ENCODE data around the gene GSN. TPM values are rescaled to one million over a fixed set of nuclear protein-coding genes. Genes with fewer than 3 reads are reported as not detected.

The GSN gene
- total and polyA plus RNA-seq, 10 of the 15 experiments (the other 5 are each of a cell fraction or from before 2014, with no cell fraction given), result 0.66 to 9.2 (median 6.2) TPM

- H3K27me3 ChIP-seq (replicated peaks in 1 of 2; ENCODE audit: control insufficient read depth in 2 of 2, insufficient read depth in 2 of 2, low read length in 1 of 2), result no peaks in the 10 kb centered on the region
- no peaks in the 10 kb centered on the region for H3K79me2 ChIP-seq (ENCODE audit: control insufficient read depth, insufficient read depth, low read length)
- no peak overlapping the region for H3K4me2 ChIP-seq (ENCODE audit: control insufficient read depth, insufficient read depth)
- DNase-seq (ENCODE audit: low read depth, low spot score), result no peak
- H3K4me1 ChIP-seq (ENCODE audit: control insufficient read depth, insufficient read depth, low read length), result no peaks in the 10 kb centered on the region
- H3K9me3 ChIP-seq (replicated peaks; ENCODE audit: control insufficient read depth, insufficient read depth, low read length), result no peaks in the 10 kb centered on the region
- ChIA-PET POLR2A (no interaction called here), RAD21 (ENCODE audit: unreplicated experiment) (no interaction called here), CTCF (interaction anchor here (0.6 to 1.9 kb wide), 5 partner anchors 10 to 67 kb away, joined by 3 to 6 read pairs (median 6); no protein-coding TSS in a partner anchor), SMC1A (ENCODE audit: uncharacterized antibody, unreplicated experiment) (interaction anchor here (0.6 to 0.9 kb wide), 3 partner anchors 17 to 295 kb away, joined by 3 to 4 read pairs (median 3); no protein-coding TSS in a partner anchor)
- intact Hi-C loops (cut with micrococcal nuclease; ENCODE audit: unreplicated experiment) (no loop called here), in situ Hi-C loops (cut with MboI) (no loop called here)
- FAIRE-seq, result no peak
- 85% methylated on average over 14 of the region's 14 CpGs for WGBS (ENCODE audit: insufficient coverage, insufficient replicate concordance, low lambda C conversion rate, missing lambda C conversion rate)
- no peak for ATAC-seq
- peaks cover 0 to 2% of the 10 kb centered on the region in 2 experiments; a peak in 2 of 4 replicates for H3K36me3 ChIP-seq (ENCODE audit: control insufficient read depth in 2 of 2, insufficient read depth in 2 of 2, low read length in 1 of 2)
- BruUV-seq (replicated peaks), result no TSS peak
- no peak overlapping the region for H2AFZ ChIP-seq (ENCODE audit: control insufficient read depth, low read depth, low read length)
- H4K20me1 ChIP-seq (ENCODE audit: control insufficient read depth, insufficient read depth), result no peaks in the 10 kb centered on the region
- H3K9ac ChIP-seq (ENCODE audit: control insufficient read depth, insufficient read depth, low read length), result no peak overlapping the region
- no peak overlapping the region for H3K27ac ChIP-seq (ENCODE audit: control insufficient read depth, insufficient read depth)
- H3K4me3 ChIP-seq, result no peak overlapping the region
- TF ChIP-seq CREM (IDR thresholded peaks at IDR 0.05; ENCODE audit: low read depth) (no peak), TAF1 (IDR thresholded peaks at IDR 0.05; ENCODE audit: borderline replicate concordance, low read depth, low read length) (no peak), SMAD1 (IDR thresholded peaks at IDR 0.05; ENCODE audit: low read depth, partially characterized antibody) (no peak), SREBF1 (IDR thresholded peaks at IDR 0.05; ENCODE audit: low read length) (no peak), SMARCA5 (IDR thresholded peaks at IDR 0.05) (no peak), ZNF217 (IDR thresholded peaks at IDR 0.05) (no peak), IRF5 (IDR thresholded peaks at IDR 0.05; ENCODE audit: borderline replicate concordance) (no peak), RB1 (IDR thresholded peaks at IDR 0.05; ENCODE audit: borderline replicate concordance) (no peak), TBL1XR1 (IDR thresholded peaks at IDR 0.05; ENCODE audit: low read depth, low read length) (no peak), ZNF622 (IDR thresholded peaks at IDR 0.05) (no peak), SUPT20H (IDR thresholded peaks at IDR 0.05; ENCODE audit: borderline replicate concordance, control insufficient read depth, low read depth, low read length) (no peak), IRF3 (IDR thresholded peaks at IDR 0.05) (no peak), ZNF207 (IDR thresholded peaks at IDR 0.05; ENCODE audit: borderline replicate concordance) (no peak), ETV6 (conservative IDR thresholded peaks at IDR 0.05 in 1 of 2, IDR thresholded peaks at IDR 0.05 in 1 of 2; ENCODE audit: borderline replicate concordance in 1 of 2, low read depth in 1 of 2) (no peak)
- TF ChIP-seq, protein P1, sequence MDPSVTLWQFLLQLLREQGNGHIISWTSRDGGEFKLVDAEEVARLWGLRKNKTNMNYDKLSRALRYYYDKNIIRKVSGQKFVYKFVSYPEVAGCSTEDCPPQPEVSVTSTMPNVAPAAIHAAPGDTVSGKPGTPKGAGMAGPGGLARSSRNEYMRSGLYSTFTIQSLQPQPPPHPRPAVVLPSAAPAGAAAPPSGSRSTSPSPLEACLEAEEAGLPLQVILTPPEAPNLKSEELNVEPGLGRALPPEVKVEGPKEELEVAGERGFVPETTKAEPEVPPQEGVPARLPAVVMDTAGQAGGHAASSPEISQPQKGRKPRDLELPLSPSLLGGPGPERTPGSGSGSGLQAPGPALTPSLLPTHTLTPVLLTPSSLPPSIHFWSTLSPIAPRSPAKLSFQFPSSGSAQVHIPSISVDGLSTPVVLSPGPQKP (IDR thresholded peaks at IDR 0.05; ENCODE audit: low read depth, low read length), result no peak
- TF ChIP-seq, protein P2, sequence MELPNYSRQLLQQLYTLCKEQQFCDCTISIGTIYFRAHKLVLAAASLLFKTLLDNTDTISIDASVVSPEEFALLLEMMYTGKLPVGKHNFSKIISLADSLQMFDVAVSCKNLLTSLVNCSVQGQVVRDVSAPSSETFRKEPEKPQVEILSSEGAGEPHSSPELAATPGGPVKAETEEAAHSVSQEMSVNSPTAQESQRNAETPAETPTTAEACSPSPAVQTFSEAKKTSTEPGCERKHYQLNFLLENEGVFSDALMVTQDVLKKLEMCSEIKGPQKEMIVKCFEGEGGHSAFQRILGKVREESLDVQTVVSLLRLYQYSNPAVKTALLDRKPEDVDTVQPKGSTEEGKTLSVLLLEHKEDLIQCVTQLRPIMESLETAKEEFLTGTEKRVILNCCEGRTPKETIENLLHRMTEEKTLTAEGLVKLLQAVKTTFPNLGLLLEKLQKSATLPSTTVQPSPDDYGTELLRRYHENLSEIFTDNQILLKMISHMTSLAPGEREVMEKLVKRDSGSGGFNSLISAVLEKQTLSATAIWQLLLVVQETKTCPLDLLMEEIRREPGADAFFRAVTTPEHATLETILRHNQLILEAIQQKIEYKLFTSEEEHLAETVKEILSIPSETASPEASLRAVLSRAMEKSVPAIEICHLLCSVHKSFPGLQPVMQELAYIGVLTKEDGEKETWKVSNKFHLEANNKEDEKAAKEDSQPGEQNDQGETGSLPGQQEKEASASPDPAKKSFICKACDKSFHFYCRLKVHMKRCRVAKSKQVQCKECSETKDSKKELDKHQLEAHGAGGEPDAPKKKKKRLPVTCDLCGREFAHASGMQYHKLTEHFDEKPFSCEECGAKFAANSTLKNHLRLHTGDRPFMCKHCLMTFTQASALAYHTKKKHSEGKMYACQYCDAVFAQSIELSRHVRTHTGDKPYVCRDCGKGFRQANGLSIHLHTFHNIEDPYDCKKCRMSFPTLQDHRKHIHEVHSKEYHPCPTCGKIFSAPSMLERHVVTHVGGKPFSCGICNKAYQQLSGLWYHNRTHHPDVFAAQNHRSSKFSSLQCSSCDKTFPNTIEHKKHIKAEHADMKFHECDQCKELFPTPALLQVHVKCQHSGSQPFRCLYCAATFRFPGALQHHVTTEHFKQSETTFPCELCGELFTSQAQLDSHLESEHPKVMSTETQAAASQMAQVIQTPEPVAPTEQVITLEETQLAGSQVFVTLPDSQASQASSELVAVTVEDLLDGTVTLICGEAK (IDR thresholded peaks at IDR 0.05; ENCODE audit: borderline replicate concordance), result no peak
These were observed 64.2 kb downstream of the GSN start for GRCh38 chr9:121331992-121332685.
